Peyer's patch (tissue), 4 donors: Measurements from ENCODE around the gene HRNR. TPM values are rescaled to one million over a fixed set of nuclear protein-coding genes. Genes with fewer than 3 reads are reported as not detected.
A peak's percentile ranks its signal among the peaks of the same experiment; 100 is the strongest.

ENCODE experiments used
- DNase-seq, 3 donors: peaks; one replicate each; pipeline ENCODE4 v3.0.0-alpha.2; 2017 to 2019
- H3K27ac ChIP-seq, 4 donors: fragments of 200-600 bp; sonication (generic); one replicate each; pipeline ENCODE4 v1.5.1; 2016 to 2019
- H3K27me3 ChIP-seq, 2 donors: fragments of 200-600 bp; sonication (generic); one replicate each; pipeline ENCODE4 v1.5.1; 2019
- H3K36me3 ChIP-seq, 3 donors: fragments of 200-600 bp; sonication (generic); one replicate each; pipeline ENCODE4 v1.5.1; 2016 to 2019
- H3K4me1 ChIP-seq, 4 donors: fragments of 200-600 bp; sonication (generic); one replicate each; pipeline ENCODE4 v1.5.1; 2016 to 2019
- H3K4me3 ChIP-seq, 4 donors: fragments of 200-600 bp; sonication (generic); 1 replicate in 3 of 4; 2 replicates in 1 of 4; pipeline ENCODE4 v1.5.1; 2016 to 2019; ENCODE audit warnings: mild to moderate bottlenecking in 1 of 4
- H3K9me3 ChIP-seq, 4 donors: fragments of 200-600 bp; sonication (generic); one replicate each; pipeline ENCODE4 v1.5.1; 2016 to 2019; ENCODE audit warnings: mild to moderate bottlenecking in 1 of 4
- POLR2A ChIP-seq, 2 donors: fragments of 450-650 bp; IDR thresholded peaks; one replicate each; pipeline ENCODE4 v1.5.1; 2017; ENCODE audit warnings: antibody characterized with exemption in 2 of 2, mild to moderate bottlenecking in 2 of 2, moderate library complexity in 2 of 2
- total RNA-seq, 4 donors: library from RNA; depleted of rRNA; stranded (reverse); fragments of >200 nt; gene quantifications; one replicate each; pipeline ENCODE4 v1.1.0, GENCODE V29; 2016
- TF ChIP-seq, protein P1 (sequence below), 6 experiments: fragments of 450-650 bp in 4 of 6; fragments of 200-600 bp in 2 of 6; sonication (generic) in 1 of 6; IDR thresholded peaks; one replicate each; pipeline ENCODE4 v1.5.1; 2017 to 2019; ENCODE audit warnings: antibody characterized with exemption in 6 of 6, mild to moderate bottlenecking in 3 of 6, moderate library complexity in 1 of 6

Gene HRNR
- total RNA-seq, 4 donors from 2014 or later: not detected

DNA sequence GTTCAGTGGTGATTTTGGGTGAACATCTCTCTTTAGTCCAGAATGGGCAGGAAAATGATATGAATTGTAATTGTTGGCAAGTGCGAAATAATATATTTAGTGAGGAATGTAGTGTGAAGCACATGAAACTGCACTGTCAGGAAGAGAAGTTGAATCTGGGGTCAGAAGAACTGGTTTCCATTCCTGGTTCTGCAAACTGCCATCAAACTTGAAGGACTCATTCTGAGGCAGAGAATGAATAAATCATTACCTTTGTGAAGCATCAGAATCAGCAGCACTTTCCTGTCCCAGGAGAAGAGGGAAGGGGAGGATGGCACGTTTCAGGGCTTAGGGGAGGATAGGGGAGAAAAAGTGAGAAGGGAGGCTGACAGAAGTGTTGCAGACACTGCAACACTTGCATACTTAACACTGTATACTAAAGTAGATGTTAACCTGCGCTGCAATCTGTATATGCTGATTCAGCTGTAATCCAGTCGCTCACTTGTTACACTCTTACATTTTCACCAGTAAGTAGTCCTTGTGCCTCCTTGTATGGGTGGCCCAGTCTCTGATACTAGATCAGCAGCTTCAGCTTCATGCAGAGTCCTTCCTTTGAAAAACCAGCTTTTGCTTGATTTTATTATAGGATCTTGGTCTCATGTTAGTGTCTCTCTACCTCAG lies 54.5 kb downstream of the HRNR start:
- no peak overlapping the region for H3K4me3 ChIP-seq
- H3K9me3 ChIP-seq: no peaks in the 10 kb centered on the region
- H3K27me3 ChIP-seq: no peaks in the 10 kb centered on the region
- DNase-seq: no peak
- no peaks in the 10 kb centered on the region for H3K36me3 ChIP-seq
- peak overlapping the region in 2 of 4 donors; percentile 2 to 25 for H3K27ac ChIP-seq
- H3K4me1 ChIP-seq: no peaks in the 10 kb centered on the region
- TF ChIP-seq POLR2A (IDR thresholded peaks at IDR 0.05): no peak
- TF ChIP-seq, protein P1, sequence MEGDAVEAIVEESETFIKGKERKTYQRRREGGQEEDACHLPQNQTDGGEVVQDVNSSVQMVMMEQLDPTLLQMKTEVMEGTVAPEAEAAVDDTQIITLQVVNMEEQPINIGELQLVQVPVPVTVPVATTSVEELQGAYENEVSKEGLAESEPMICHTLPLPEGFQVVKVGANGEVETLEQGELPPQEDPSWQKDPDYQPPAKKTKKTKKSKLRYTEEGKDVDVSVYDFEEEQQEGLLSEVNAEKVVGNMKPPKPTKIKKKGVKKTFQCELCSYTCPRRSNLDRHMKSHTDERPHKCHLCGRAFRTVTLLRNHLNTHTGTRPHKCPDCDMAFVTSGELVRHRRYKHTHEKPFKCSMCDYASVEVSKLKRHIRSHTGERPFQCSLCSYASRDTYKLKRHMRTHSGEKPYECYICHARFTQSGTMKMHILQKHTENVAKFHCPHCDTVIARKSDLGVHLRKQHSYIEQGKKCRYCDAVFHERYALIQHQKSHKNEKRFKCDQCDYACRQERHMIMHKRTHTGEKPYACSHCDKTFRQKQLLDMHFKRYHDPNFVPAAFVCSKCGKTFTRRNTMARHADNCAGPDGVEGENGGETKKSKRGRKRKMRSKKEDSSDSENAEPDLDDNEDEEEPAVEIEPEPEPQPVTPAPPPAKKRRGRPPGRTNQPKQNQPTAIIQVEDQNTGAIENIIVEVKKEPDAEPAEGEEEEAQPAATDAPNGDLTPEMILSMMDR (IDR thresholded peaks at IDR 0.05): no peak

DNA sequence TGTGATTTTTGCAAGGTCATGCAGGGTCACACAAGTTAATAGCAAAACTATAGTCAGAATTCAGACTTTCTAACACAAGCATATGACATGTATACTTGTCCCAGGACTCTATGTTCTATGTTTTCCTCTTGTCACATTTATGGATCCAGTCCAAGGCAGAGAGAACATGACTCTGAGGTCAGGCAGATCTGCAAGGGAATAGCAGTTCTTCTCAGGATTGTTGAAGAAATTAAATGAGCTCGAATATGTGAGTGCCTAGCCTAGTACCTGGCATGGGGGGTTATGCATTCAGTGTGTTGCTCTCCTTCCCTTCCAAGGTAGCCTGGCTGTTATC lies 55.5 kb downstream of the HRNR start:
- H3K27me3 ChIP-seq: no peaks in the 10 kb centered on the region
- H3K27ac ChIP-seq: peak overlapping the region in 1 of 4 donors; percentile 5
- TF ChIP-seq POLR2A (IDR thresholded peaks at IDR 0.05): no peak
- TF ChIP-seq, protein P1 (IDR thresholded peaks at IDR 0.05): no peak
- DNase-seq: no peak
- no peaks in the 10 kb centered on the region for H3K36me3 ChIP-seq
- H3K4me1 ChIP-seq: no peaks in the 10 kb centered on the region
- no peaks in the 10 kb centered on the region for H3K9me3 ChIP-seq
- H3K4me3 ChIP-seq: no peak overlapping the region

DNA sequence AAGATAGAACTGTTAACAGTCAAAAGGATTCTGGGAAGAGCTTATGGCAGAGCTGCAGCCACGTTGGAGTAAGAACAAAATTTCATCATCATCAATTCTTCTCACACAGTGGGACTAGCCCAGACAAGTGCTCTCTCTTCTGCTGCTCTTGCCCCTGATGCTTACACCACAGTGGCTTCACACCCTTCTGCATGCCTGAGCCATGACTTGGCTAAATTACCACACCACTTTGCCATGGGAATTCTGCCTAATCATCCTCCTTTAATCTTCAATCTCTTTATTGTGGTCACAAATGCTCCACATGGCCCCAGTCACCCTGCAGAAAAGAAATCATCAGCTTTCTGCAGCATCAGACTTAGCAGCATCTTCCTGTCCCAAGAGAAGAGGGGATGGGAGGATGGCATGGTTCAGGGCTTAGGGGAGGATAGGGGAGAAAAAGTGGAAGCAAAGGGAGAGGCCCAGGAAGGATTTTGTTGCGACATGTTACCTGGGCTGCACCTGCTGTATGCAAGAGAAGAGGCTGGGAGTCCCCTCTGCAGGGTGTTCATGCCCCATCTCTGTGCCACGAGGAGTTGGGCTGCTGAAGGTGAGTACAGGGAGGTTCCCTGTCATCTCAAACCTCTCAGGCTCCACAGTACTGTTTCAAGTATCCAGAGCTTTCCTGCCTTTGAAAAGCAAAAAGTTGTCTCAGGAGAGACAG lies 56.0 kb downstream of the HRNR start:
- TF ChIP-seq, protein P1 (IDR thresholded peaks at IDR 0.05): no peak
- TF ChIP-seq POLR2A (IDR thresholded peaks at IDR 0.05): no peak
- H3K27ac ChIP-seq: peak overlapping the region in 1 of 4 donors; percentile 5
- H3K27me3 ChIP-seq: no peaks in the 10 kb centered on the region
- H3K4me1 ChIP-seq: no peaks in the 10 kb centered on the region
- DNase-seq: no peak
- H3K9me3 ChIP-seq: no peaks in the 10 kb centered on the region
- H3K4me3 ChIP-seq: no peak overlapping the region
- no peaks in the 10 kb centered on the region for H3K36me3 ChIP-seq

DNA sequence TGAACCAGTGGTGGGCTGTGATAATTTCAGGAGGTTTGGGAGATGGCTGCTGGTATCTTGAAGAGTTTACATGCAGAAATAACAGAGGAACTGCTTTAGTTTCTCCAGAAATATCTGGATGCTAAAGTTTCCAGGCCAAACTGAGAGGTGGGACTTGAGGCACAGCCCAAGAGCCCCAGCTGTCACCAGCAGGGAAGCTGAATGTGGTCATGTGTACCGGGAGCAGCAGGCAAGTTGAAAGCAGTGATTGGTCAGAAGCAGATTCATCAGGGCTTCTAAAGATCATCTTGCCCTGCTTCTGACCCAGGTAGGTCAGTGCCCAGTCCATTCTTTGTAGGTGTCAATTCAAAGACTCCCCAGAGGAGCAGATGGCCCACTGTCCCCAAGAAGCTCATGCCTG lies 57.0 kb downstream of the HRNR start:
- no peak overlapping the region for H3K27ac ChIP-seq
- H3K9me3 ChIP-seq: no peaks in the 10 kb centered on the region
- H3K27me3 ChIP-seq: no peaks in the 10 kb centered on the region

DNA sequence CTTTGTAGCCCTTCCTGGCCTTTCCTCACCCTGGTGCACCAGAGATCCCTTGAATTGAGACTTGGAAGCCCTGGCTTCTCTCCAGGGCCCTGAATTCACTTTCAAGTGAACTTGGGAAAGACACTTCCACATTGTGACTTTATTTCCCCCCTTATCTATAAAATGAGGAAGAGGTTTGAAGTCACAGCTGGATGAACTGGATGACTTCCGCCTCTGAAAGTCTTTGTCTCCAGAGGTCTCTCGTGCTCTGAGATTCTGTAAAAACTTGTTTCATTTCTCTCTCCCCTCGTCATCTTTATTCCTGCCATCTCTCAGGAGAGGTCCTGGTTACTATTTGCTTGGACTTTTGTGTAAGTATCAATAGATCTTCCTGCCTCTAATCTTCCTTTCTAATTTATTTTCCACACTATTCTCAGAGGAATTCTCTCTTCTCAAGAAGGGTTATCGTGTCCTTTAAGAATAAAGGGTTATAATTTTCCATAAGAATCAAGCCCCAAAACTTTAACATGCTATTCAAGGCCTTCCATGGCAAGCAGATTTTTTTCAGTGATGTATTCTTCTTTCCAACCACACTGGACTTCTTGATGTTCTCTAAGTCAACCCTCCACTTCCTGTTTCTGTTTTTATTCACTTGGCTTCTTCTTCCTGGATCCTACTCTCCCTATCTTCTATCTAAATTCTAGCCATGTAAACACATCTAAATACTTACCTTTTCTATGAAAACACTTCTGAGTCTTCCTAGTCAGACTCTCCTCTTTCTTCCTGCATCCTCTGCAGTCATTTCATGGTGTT lies 58.5 kb downstream of the HRNR start:
- no peaks in the 10 kb centered on the region for H3K9me3 ChIP-seq
- no peaks in the 10 kb centered on the region for H3K36me3 ChIP-seq
- no peaks in the 10 kb centered on the region for H3K27me3 ChIP-seq
- no peaks in the 10 kb centered on the region for H3K4me1 ChIP-seq
- H3K27ac ChIP-seq: peak overlapping the region in 2 of 4 donors; percentile 24 to 38
- no peak for DNase-seq
- H3K4me3 ChIP-seq: no peak overlapping the region
- TF ChIP-seq POLR2A (IDR thresholded peaks at IDR 0.05): no peak
- TF ChIP-seq, protein P1 (IDR thresholded peaks at IDR 0.05): no peak

More for the DNA sequence above, 57.0 kb downstream of the HRNR start:
- H3K4me1 ChIP-seq: no peaks in the 10 kb centered on the region
- no peaks in the 10 kb centered on the region for H3K36me3 ChIP-seq
- no peak overlapping the region for H3K4me3 ChIP-seq
- DNase-seq: no peak
- TF ChIP-seq POLR2A (IDR thresholded peaks at IDR 0.05): no peak
- TF ChIP-seq, protein P1 (IDR thresholded peaks at IDR 0.05): no peak
